ENCODE results near the gene NDRG4. TPM values are rescaled to one million over a fixed set of nuclear protein-coding genes. Genes with fewer than 3 reads are reported as not detected.

Gene NDRG4
- total RNA-seq, 1 donor from 2014 or later: 150 TPM

GRCh38 chr16:58462499-58462996 lies 37.4 kb upstream of the NDRG4 start:
- no peak overlapping the region for H3K4me3 ChIP-seq
- peaks cover 21% of the 10 kb centered on the region for H3K27me3 ChIP-seq
- no peak for DNase-seq (ENCODE audit: low spot score in 2 of 2)
- no peaks in the 10 kb centered on the region for H3K9me3 ChIP-seq
- no peak overlapping the region for H3K27ac ChIP-seq
- no peaks in the 10 kb centered on the region for H3K36me3 ChIP-seq
- no peak for TF ChIP-seq CTCF (IDR thresholded peaks at IDR 0.05)
- H3K4me1 ChIP-seq: peaks cover 6 to 10% of the 10 kb centered on the region in 2 donors
- intact Hi-C loops (cut with DNase I): no loop called here

- Histone ChIP-seq H3K27me3 (peaks cover 21% of the 10 kb centered on the region), H3K4me1 (peaks cover 6 to 10% of the 10 kb centered on the region in 2 donors), H3K9me3 (no peaks in the 10 kb centered on the region), H3K4me3 (peak overlapping the region; percentile 59 to 64), H3K36me3 (no peaks in the 10 kb centered on the region), H3K27ac (no peak overlapping the region)
- intact Hi-C loops (cut with DNase I): no loop called here
- TF ChIP-seq CTCF (IDR thresholded peaks at IDR 0.05): no peak
- DNase-seq (ENCODE audit: low spot score in 2 of 2): no peak
Measured at GRCh38 chr16:58462997-58463941, 36.7 kb upstream of the NDRG4 start.

- intact Hi-C loops (cut with DNase I): no loop called here
- Histone ChIP-seq H3K27ac (no peak overlapping the region), H3K9me3 (no peaks in the 10 kb centered on the region), H3K27me3 (peaks cover 21% of the 10 kb centered on the region), H3K36me3 (no peaks in the 10 kb centered on the region), H3K4me3 (peak overlapping the region; percentile 59 to 64), H3K4me1 (peaks cover 6 to 10% of the 10 kb centered on the region in 2 donors)
- DNase-seq (ENCODE audit: low spot score in 2 of 2): no peak
- no peak for TF ChIP-seq CTCF (IDR thresholded peaks at IDR 0.05)
Measured at GRCh38 chr16:58464047-58464915, 35.7 kb upstream of the NDRG4 start.

- Histone ChIP-seq H3K4me3 (peak overlapping the region; percentile 59 to 64), H3K4me1 (peaks cover 6 to 10% of the 10 kb centered on the region in 2 donors), H3K9me3 (no peaks in the 10 kb centered on the region), H3K36me3 (no peaks in the 10 kb centered on the region), H3K27ac (no peak overlapping the region), H3K27me3 (peaks cover 21% of the 10 kb centered on the region)
- DNase-seq (ENCODE audit: low spot score in 2 of 2): no peak
- TF ChIP-seq CTCF (IDR thresholded peaks at IDR 0.05): no peak
- intact Hi-C loops (cut with DNase I): no loop called here
Measured at GRCh38 chr16:58464916-58465731, 34.8 kb upstream of the NDRG4 start.

GRCh38 chr16:58465817-58466216 lies 34.1 kb upstream of the NDRG4 start:
- Histone ChIP-seq H3K4me1 (peaks cover 6 to 10% of the 10 kb centered on the region in 2 donors), H3K27me3 (peaks cover 21% of the 10 kb centered on the region), H3K4me3 (no peak overlapping the region), H3K9me3 (no peaks in the 10 kb centered on the region), H3K36me3 (no peaks in the 10 kb centered on the region), H3K27ac (no peak overlapping the region)
- DNase-seq (ENCODE audit: low spot score in 2 of 2): no peak
- intact Hi-C loops (cut with DNase I): no loop called here
- no peak for TF ChIP-seq CTCF (IDR thresholded peaks at IDR 0.05)
